HG03558 (cell line): ENCODE results near the gene TRIM46.
"Not testable (repeated sequence)": the region's sequence is repeated elsewhere in the genome, so short reads cannot be mapped to it uniquely, and the experiment has no call there.

Experiments
- ATAC-seq: cut with Tn5 transposase; IDR thresholded peaks from one replicate; pipeline ENCODE4 v1.9.1; 2021; ENCODE audit warnings: moderate number of reproducible peaks; ENCODE audit not compliant: unreplicated experiment; ENCODE audit errors: extremely low read depth

The TRIM46 gene

DNA sequence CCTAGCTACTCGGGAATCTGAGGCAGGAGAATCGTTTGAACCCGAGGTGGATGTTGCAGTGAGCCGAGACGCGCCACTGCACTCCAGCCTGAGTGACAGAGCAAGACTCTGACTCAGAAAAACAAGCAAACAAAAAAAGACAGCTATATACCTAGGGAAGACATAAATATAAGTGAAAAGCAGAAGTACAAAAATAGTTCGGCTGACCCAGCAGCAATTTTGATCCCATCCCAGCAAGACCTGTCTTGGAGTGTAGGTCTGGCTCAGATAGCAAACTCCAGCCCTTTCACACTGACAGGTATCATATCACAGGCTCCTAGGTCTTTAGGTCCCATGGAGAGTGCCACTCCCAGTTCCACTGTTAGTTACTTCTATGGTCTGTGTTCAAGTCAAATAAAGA is 49.4 kb downstream of the TRIM46 start:
- no peak for ATAC-seq

DNA sequence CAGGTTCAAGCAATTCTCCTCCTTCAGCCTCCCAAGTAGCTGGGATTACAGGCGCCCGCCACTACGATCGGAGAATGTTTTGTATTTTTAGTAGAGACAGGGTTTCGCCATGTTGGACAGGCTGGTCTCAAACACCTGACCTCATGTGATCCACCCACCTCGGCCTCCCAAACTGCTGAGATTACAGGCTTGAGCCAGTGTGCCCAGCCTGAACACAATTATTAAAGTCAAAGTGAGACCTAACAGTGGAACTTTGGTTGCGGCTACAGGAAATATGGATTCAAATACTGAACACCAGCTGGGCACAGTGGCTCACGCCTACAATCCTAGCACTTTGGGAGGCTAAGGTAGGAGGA is 51.7 kb downstream of the TRIM46 start:
- ATAC-seq, result not testable (repeated sequence)

- no peak for ATAC-seq
Observed at GRCh38 chr1:155226188-155226909, 52.7 kb downstream of the TRIM46 start.

DNA sequence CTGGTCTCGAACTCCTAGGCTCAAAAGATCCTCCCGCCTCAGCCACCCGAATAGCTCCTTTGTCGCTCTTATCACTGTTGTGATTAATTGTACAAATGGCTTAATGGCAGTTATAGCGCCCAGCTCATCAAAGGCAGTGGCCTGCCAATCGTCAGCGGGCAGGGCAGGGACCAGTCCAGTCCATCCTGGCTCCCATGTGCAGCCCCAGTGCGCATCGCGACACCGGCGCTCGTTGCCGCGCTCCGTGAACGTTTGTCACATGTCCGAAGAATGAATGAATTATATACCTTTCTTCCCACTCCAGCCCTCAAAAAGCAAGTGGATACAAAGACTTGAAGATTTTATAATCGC is 53.2 kb downstream of the TRIM46 start:
- ATAC-seq, result no peak

GRCh38 chr1:155227261-155228095 is 53.8 kb downstream of the TRIM46 start:
- peak; percentile 81 for ATAC-seq

DNA sequence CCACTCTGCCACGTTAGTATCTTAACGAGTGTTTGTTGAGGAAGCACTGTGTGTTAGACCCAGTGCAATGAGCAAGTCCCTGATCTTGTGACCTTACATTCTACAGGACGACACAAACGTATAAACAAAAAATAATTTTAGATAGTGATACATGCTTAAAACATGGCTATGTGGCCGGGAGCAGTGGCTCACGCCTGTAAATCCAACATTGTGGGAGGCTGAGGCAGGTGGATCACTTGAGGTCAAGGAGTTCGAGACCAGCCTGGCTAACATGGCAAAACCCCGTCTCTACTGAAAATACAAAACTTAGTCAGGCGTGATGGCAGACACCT is 54.4 kb downstream of the TRIM46 start:
- no peak for ATAC-seq

DNA sequence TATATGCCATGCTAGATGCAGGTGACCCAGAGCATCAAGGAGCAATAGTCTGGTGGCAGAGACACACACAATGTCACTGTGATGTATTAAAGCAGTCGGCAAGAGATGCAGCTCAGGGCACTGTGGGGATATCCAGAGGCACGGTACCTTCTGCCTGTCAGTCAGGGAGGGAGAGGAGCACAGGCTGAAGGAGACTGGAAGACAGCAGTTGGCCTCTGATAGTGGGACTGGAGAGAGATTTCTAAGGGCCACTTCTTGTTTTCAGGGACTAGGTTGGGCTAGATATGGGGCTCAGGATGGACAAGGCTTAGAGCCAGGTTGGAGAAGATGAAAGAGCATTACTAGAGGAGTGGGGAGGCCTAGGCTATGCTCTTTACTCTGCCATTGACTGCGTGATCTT is 57.7 kb downstream of the TRIM46 start:
- ATAC-seq, result not testable (repeated sequence)

DNA sequence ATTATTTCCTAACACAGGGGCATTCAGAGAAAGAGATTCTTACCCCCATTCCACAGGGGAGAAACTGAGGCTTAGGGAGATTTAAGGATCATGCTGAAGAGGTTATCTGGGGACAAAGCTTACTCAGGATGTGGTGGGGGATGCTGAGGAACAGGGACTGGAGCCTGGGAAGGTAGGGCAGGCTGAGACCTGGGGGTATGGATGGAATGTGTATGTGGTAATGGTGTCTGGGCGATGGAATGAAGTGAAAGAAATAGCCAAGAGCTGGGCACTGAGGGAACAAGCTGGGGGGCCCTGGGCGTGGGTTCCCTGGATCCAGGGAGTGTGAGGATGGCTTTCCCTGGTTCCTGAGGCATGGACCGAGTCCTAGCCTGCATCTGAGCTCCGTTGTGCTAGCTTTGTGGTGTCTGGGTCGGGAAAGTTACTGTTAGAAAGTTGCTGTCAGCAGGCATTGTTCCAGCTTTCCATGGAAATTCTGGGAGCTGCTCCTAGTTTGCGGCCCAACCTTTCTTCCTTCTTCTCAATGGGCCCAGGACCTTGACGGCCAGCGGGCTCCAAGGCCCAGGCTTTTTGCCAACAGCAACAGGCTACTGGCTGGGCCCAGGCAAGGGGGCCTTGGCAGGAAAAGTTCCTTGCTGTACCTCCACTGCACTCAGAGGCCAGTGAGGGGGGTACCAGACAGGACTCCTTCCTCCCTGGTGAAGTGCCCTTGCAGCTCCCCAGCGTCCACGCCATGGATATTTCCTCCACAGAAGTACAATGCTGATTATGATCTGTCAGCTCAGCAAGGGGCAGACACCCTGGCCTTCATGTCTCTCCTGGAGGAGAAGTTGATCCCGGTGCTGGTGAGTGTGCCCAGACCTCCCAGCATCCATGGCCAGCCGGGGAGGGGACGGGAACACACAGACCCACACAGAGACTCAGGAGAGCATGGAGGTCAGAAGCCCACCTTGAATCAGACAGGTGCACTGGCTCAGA is 58.6 kb downstream of the TRIM46 start:
- ATAC-seq, result not testable (repeated sequence)

- ATAC-seq, result not testable (repeated sequence)
Observed at GRCh38 chr1:155233502-155233901, 59.9 kb downstream of the TRIM46 start.
